Measurements from ENCODE around the gene NEDD4L.

NEDD4L gene

GRCh38 chr18:58298251-58299134, 254.5 kb downstream of the NEDD4L start:
- Histone ChIP-seq H3K4me3 (ENCODE audit: low read depth, low read length) (no peak overlapping the region), H3K27me3 (ENCODE audit: control insufficient read depth, insufficient read depth, low read length) (no peaks in the 10 kb centered on the region), H3K9me3 (ENCODE audit: control insufficient read depth, insufficient read depth, low read depth, low read length) (no peaks in the 10 kb centered on the region), H3K9ac (ENCODE audit: low read length) (no peak overlapping the region), H3K36me3 (ENCODE audit: control insufficient read depth, insufficient read depth, low read length) (no peaks in the 10 kb centered on the region), H3K4me1 (ENCODE audit: control insufficient read depth, insufficient read depth, low read length) (no peaks in the 10 kb centered on the region), H3K27ac (ENCODE audit: low read depth, low read length) (no peak overlapping the region)

- H3K4me3 ChIP-seq (ENCODE audit: low read depth, low read length), result no peak overlapping the region
- H3K36me3 ChIP-seq (ENCODE audit: control insufficient read depth, insufficient read depth, low read length), result no peaks in the 10 kb centered on the region
- no peak overlapping the region for H3K9ac ChIP-seq (ENCODE audit: low read length)
- no peaks in the 10 kb centered on the region for H3K9me3 ChIP-seq (ENCODE audit: control insufficient read depth, insufficient read depth, low read depth, low read length)
- no peak overlapping the region for H3K27ac ChIP-seq (ENCODE audit: low read depth, low read length)
- H3K4me1 ChIP-seq (ENCODE audit: control insufficient read depth, insufficient read depth, low read length), result no peaks in the 10 kb centered on the region
- H3K27me3 ChIP-seq (ENCODE audit: control insufficient read depth, insufficient read depth, low read length), result no peaks in the 10 kb centered on the region
Measured at GRCh38 chr18:58299135-58299473, 255.1 kb downstream of the NEDD4L start.

DNA sequence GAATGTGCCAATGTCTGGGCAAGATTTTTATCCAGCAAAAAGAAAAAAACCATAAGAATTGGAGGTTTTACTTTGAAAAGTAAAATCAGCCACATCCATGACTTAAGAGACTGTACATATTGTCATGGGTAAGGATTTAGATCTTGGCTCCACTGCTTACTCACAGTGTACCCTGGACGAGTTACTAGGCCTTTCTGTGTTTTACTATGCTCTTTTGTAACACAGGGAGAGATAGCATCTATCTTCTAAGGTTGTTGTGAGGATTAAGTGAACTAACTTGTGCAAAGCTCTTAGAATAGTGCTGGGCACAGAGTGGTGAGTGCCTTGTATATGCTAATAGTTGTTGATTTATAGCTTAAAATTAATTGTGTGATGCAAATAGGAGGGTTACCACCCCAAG, 255.9 kb downstream of the NEDD4L start:
- Histone ChIP-seq H3K9ac (ENCODE audit: low read length) (no peak overlapping the region), H3K27ac (ENCODE audit: low read depth, low read length) (no peak overlapping the region), H3K27me3 (ENCODE audit: control insufficient read depth, insufficient read depth, low read length) (no peaks in the 10 kb centered on the region), H3K36me3 (ENCODE audit: control insufficient read depth, insufficient read depth, low read length) (no peaks in the 10 kb centered on the region), H3K4me3 (ENCODE audit: low read depth, low read length) (no peak overlapping the region), H3K9me3 (ENCODE audit: control insufficient read depth, insufficient read depth, low read depth, low read length) (no peaks in the 10 kb centered on the region; the same call in 1 of the 2 replicates), H3K4me1 (ENCODE audit: control insufficient read depth, insufficient read depth, low read length) (no peaks in the 10 kb centered on the region)

GRCh38 chr18:58300867-58301266, 256.8 kb downstream of the NEDD4L start:
- Histone ChIP-seq H3K27me3 (ENCODE audit: control insufficient read depth, insufficient read depth, low read length) (no peaks in the 10 kb centered on the region), H3K9me3 (ENCODE audit: control insufficient read depth, insufficient read depth, low read depth, low read length) (peaks cover 5% of the 10 kb centered on the region; the same call in 1 of the 2 replicates), H3K4me3 (ENCODE audit: low read depth, low read length) (no peak overlapping the region), H3K27ac (ENCODE audit: low read depth, low read length) (no peak overlapping the region), H3K9ac (ENCODE audit: low read length) (no peak overlapping the region), H3K4me1 (ENCODE audit: control insufficient read depth, insufficient read depth, low read length) (no peaks in the 10 kb centered on the region), H3K36me3 (ENCODE audit: control insufficient read depth, insufficient read depth, low read length) (no peaks in the 10 kb centered on the region)

DNA sequence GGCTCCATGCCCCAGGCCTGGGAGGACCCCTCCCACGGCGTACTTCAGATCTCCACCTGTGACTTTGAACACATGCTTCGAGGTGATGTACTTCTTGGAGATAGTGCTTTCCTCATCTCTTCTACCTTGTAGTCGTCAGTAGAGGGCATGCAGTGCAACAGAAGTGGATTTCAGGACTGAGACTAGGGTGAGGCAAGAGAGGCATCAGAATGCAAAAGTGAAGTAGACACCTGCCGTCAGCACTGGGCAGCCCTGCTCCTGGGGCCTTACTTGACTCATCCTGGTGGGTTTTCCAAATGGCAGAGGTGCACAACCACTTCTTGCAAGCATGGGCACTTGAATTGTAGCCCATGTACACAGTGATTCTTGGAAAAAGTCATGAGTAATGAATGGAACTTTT, 258.8 kb downstream of the NEDD4L start:
- no peak overlapping the region for H3K9ac ChIP-seq (ENCODE audit: low read length)

GRCh38 chr18:58303363-58303762, 259.3 kb downstream of the NEDD4L start:
- no peak overlapping the region for H3K27ac ChIP-seq (ENCODE audit: low read depth, low read length)
- H3K9me3 ChIP-seq (ENCODE audit: control insufficient read depth, insufficient read depth, low read depth, low read length), result peaks cover 6% of the 10 kb centered on the region; the same call in 1 of the 2 replicates
- H3K27me3 ChIP-seq (ENCODE audit: control insufficient read depth, insufficient read depth, low read length), result no peaks in the 10 kb centered on the region
- H3K4me1 ChIP-seq (ENCODE audit: control insufficient read depth, insufficient read depth, low read length), result no peaks in the 10 kb centered on the region
- H3K36me3 ChIP-seq (ENCODE audit: control insufficient read depth, insufficient read depth, low read length), result no peaks in the 10 kb centered on the region
- H3K4me3 ChIP-seq (ENCODE audit: low read depth, low read length), result no peak overlapping the region
- no peak overlapping the region for H3K9ac ChIP-seq (ENCODE audit: low read length)

More for the DNA sequence above, 258.8 kb downstream of the NEDD4L start:
- Histone ChIP-seq H3K9me3 (ENCODE audit: control insufficient read depth, insufficient read depth, low read depth, low read length) (peaks cover 6% of the 10 kb centered on the region; the same call in 1 of the 2 replicates), H3K27me3 (ENCODE audit: control insufficient read depth, insufficient read depth, low read length) (no peaks in the 10 kb centered on the region), H3K36me3 (ENCODE audit: control insufficient read depth, insufficient read depth, low read length) (no peaks in the 10 kb centered on the region), H3K27ac (ENCODE audit: low read depth, low read length) (no peak overlapping the region), H3K4me1 (ENCODE audit: control insufficient read depth, insufficient read depth, low read length) (no peaks in the 10 kb centered on the region), H3K4me3 (ENCODE audit: low read depth, low read length) (no peak overlapping the region)

DNA sequence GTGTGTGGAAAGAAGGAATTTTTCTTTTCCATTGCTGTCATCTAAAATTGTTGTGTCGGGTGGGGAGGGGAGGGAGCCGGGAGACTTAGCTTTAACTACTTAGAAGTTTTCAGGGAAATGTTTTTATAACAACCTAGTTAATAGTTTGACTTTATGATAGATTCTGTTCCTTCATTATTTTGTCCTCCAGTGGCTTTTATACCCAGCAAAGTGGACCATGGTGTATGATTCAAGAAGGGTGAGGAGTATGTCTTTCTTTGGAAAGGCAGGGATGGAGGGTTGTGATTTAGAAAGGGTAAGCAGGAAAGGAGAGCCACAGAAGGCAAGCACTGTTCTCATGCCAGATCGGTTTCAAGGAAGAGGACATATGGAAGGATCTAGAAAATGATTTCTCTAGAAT, 261.8 kb downstream of the NEDD4L start:
- peaks cover 6% of the 10 kb centered on the region; the same call in 1 of the 2 replicates for H3K9me3 ChIP-seq (ENCODE audit: control insufficient read depth, insufficient read depth, low read depth, low read length)
- H3K27me3 ChIP-seq (ENCODE audit: control insufficient read depth, insufficient read depth, low read length), result no peaks in the 10 kb centered on the region
- no peaks in the 10 kb centered on the region for H3K36me3 ChIP-seq (ENCODE audit: control insufficient read depth, insufficient read depth, low read length)
- no peak overlapping the region for H3K9ac ChIP-seq (ENCODE audit: low read length)
- no peak overlapping the region for H3K27ac ChIP-seq (ENCODE audit: low read depth, low read length)
- no peaks in the 10 kb centered on the region; the same call in 1 of the 2 replicates for H3K4me1 ChIP-seq (ENCODE audit: control insufficient read depth, insufficient read depth, low read length)
- no peak overlapping the region for H3K4me3 ChIP-seq (ENCODE audit: low read depth, low read length)

GRCh38 chr18:58307441-58307840, 263.4 kb downstream of the NEDD4L start:
- Histone ChIP-seq H3K9me3 (ENCODE audit: control insufficient read depth, insufficient read depth, low read depth, low read length) (peaks cover 6% of the 10 kb centered on the region; the same call in 1 of the 2 replicates), H3K27ac (ENCODE audit: low read depth, low read length) (no peak overlapping the region), H3K9ac (ENCODE audit: low read length) (no peak overlapping the region), H3K4me1 (ENCODE audit: control insufficient read depth, insufficient read depth, low read length) (no peaks in the 10 kb centered on the region; the same call in 1 of the 2 replicates), H3K4me3 (ENCODE audit: low read depth, low read length) (no peak overlapping the region), H3K36me3 (ENCODE audit: control insufficient read depth, insufficient read depth, low read length) (no peaks in the 10 kb centered on the region), H3K27me3 (ENCODE audit: control insufficient read depth, insufficient read depth, low read length) (no peaks in the 10 kb centered on the region)

DNA sequence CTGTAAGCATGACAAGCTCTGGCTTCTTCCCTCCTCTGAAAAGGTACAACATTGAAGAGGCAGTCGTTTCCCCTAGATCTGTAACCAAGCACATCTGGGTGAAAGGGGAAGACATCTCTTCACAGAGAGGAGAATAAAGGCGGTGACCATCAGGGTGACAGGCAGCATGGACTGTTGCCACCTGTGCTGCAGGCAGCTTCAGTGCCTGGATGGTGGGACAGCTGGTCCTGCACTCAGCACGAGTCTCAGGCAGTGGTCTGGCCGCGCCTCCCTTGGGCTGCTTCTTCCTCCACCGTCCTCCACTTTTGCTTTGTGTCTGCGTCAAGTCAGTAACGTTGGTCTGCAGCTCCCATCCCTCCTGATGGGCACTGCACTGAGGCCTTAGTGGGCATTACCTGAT, 264.4 kb downstream of the NEDD4L start:
- Histone ChIP-seq H3K9ac (ENCODE audit: low read length) (no peak overlapping the region), H3K27me3 (ENCODE audit: control insufficient read depth, insufficient read depth, low read length) (no peaks in the 10 kb centered on the region), H3K9me3 (ENCODE audit: control insufficient read depth, insufficient read depth, low read depth, low read length) (peaks cover 6% of the 10 kb centered on the region; the same call in 1 of the 2 replicates), H3K4me3 (ENCODE audit: low read depth, low read length) (no peak overlapping the region), H3K4me1 (ENCODE audit: control insufficient read depth, insufficient read depth, low read length) (no peaks in the 10 kb centered on the region; the same call in 1 of the 2 replicates), H3K36me3 (ENCODE audit: control insufficient read depth, insufficient read depth, low read length) (no peaks in the 10 kb centered on the region), H3K27ac (ENCODE audit: low read depth, low read length) (no peak overlapping the region)

DNA sequence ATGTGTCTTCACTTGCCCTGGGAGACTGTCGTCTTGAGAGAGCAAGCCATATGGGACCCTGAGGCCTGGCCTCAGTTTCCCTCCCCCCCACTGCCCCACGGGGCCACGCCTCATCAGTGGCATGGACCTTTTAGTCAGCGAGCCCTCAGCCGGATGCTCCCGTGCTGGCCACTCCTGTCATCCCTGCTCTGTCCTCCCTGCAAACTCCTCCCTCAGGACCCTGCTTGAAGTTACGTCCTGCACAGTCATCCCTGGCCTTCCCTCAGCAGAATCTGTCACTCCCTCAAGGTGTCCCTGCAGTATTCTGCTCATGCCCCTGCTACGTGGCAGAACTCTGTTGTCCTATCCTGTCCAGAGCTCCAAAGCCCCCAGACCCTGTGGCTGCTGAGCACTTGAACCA, 265.1 kb downstream of the NEDD4L start:
- no peaks in the 10 kb centered on the region; the same call in 1 of the 2 replicates for H3K4me1 ChIP-seq (ENCODE audit: control insufficient read depth, insufficient read depth, low read length)
- H3K9me3 ChIP-seq (ENCODE audit: control insufficient read depth, insufficient read depth, low read depth, low read length), result peaks cover 6% of the 10 kb centered on the region; the same call in 1 of the 2 replicates
- no peak overlapping the region for H3K9ac ChIP-seq (ENCODE audit: low read length)
- no peak overlapping the region for H3K4me3 ChIP-seq (ENCODE audit: low read depth, low read length)
- no peak overlapping the region for H3K27ac ChIP-seq (ENCODE audit: low read depth, low read length)
- no peaks in the 10 kb centered on the region for H3K36me3 ChIP-seq (ENCODE audit: control insufficient read depth, insufficient read depth, low read length)
- no peaks in the 10 kb centered on the region for H3K27me3 ChIP-seq (ENCODE audit: control insufficient read depth, insufficient read depth, low read length)

GRCh38 chr18:58309610-58310239, 265.7 kb downstream of the NEDD4L start:
- H3K9me3 ChIP-seq (ENCODE audit: control insufficient read depth, insufficient read depth, low read depth, low read length), result peaks cover 6% of the 10 kb centered on the region; the same call in 1 of the 2 replicates
- no peaks in the 10 kb centered on the region; the same call in 1 of the 2 replicates for H3K4me1 ChIP-seq (ENCODE audit: control insufficient read depth, insufficient read depth, low read length)
- H3K27me3 ChIP-seq (ENCODE audit: control insufficient read depth, insufficient read depth, low read length), result no peaks in the 10 kb centered on the region
- no peak overlapping the region for H3K4me3 ChIP-seq (ENCODE audit: low read depth, low read length)
- H3K27ac ChIP-seq (ENCODE audit: low read depth, low read length), result no peak overlapping the region
- no peaks in the 10 kb centered on the region for H3K36me3 ChIP-seq (ENCODE audit: control insufficient read depth, insufficient read depth, low read length)
- no peak overlapping the region for H3K9ac ChIP-seq (ENCODE audit: low read length)

Measured in HUES6 (cell line).